ENCODE results near the gene AKNA.

DNA sequence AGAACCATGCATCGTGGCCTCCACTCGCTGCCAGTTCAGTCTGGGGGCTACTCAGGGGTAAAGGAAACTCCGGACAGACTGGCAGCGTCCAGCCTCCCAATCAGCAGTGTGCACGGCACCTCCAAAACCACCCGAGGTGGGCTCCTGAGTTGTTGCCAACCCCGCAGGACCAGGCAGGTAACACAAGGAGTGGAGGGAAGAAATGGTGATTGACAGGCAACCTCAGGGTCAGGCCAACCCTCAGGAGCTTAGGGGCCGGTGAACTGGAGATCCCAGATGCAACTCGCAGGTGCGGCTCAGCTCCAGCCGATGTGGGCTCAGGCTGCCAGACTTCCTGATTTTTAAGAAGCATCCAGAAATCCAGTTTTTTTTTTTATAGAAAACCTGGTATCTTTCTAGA, 37.3 kb upstream of the AKNA start:
- TF ChIP-seq, protein P1, sequence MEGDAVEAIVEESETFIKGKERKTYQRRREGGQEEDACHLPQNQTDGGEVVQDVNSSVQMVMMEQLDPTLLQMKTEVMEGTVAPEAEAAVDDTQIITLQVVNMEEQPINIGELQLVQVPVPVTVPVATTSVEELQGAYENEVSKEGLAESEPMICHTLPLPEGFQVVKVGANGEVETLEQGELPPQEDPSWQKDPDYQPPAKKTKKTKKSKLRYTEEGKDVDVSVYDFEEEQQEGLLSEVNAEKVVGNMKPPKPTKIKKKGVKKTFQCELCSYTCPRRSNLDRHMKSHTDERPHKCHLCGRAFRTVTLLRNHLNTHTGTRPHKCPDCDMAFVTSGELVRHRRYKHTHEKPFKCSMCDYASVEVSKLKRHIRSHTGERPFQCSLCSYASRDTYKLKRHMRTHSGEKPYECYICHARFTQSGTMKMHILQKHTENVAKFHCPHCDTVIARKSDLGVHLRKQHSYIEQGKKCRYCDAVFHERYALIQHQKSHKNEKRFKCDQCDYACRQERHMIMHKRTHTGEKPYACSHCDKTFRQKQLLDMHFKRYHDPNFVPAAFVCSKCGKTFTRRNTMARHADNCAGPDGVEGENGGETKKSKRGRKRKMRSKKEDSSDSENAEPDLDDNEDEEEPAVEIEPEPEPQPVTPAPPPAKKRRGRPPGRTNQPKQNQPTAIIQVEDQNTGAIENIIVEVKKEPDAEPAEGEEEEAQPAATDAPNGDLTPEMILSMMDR (IDR thresholded peaks at IDR 0.05) = no peak
- no peak for TF ChIP-seq POLR2AphosphoS5 (IDR thresholded peaks at IDR 0.05)
